Cardiac muscle cell (in vitro differentiated cells and primary cell): ENCODE measurements around the gene SULT4A1. TPM values are rescaled to one million over a fixed set of nuclear protein-coding genes. Genes with fewer than 3 reads are reported as not detected.

Experiments
- DNase-seq, 2 donors: peaks; one replicate each; pipeline versions ENCODE4 v3.0.0 to v3.0.0-alpha.2; 2010 to 2017; ENCODE audit warnings: low read depth in 1 of 2, low spot score in 1 of 2
- H3K27ac ChIP-seq: fragments of 200-600 bp; sonication (generic); 2 replicates; pipeline ENCODE4 v1.5.1; 2016
- H3K27me3 ChIP-seq: fragments of 200-600 bp; sonication (generic); 2 replicates; pipeline ENCODE4 v1.6.0; 2016; ENCODE audit warnings: control low read depth
- H3K36me3 ChIP-seq: fragments of 200-600 bp; sonication (generic); 2 replicates; pipeline ENCODE4 v1.5.1; 2016; ENCODE audit warnings: control low read depth
- H3K4me1 ChIP-seq: fragments of 200-600 bp; sonication (generic); 2 replicates; pipeline ENCODE4 v1.8.1; 2017; ENCODE audit warnings: low read depth, mild to moderate bottlenecking, mixed run types
- H3K4me3 ChIP-seq: fragments of 200-600 bp; sonication (generic); 2 replicates; pipeline ENCODE4 v1.5.1; 2016; ENCODE audit warnings: mild to moderate bottlenecking
- H3K9me3 ChIP-seq: fragments of 200-600 bp; sonication (generic); 2 replicates; pipeline ENCODE4 v1.5.1; 2017; ENCODE audit warnings: low read depth, mild to moderate bottlenecking, control low read depth
- CTCF ChIP-seq: IDR thresholded peaks from 2 replicates; pipeline ENCODE4 v1.5.1; 2012; ENCODE audit warnings: low read depth, mild to moderate bottlenecking, low read length
- polyA plus RNA-seq: library from polyadenylated mRNA; unstranded; fragments of >200 nt; fragmentation: Nextera tagmentation; extraction: Ambion mirVana; gene quantifications from 2 replicates; pipeline ENCODE4 v1.2.1, GENCODE V29; 2016
- total RNA-seq: library from RNA; depleted of rRNA; stranded (reverse); fragments of >200 nt; gene quantifications from 2 replicates; pipeline ENCODE4 v1.2.3, GENCODE V29; 2016

The SULT4A1 gene
- total and polyA plus RNA-seq, 2 experiments from 2014 or later, result 1.3 to 3.2 TPM

GRCh38 chr22:43818981-43819380 is 43.3 kb downstream of the SULT4A1 start:
- no peak for DNase-seq
- no peak overlapping the region for H3K27ac ChIP-seq
- H3K4me3 ChIP-seq, result no peak overlapping the region
- H3K4me1 ChIP-seq, result no peaks in the 10 kb centered on the region
- no peak for TF ChIP-seq CTCF
- H3K36me3 ChIP-seq, result no peaks in the 10 kb centered on the region
- H3K9me3 ChIP-seq, result no peaks in the 10 kb centered on the region
- H3K27me3 ChIP-seq, result no peaks in the 10 kb centered on the region

GRCh38 chr22:43817402-43817801 is 44.9 kb downstream of the SULT4A1 start:
- Histone ChIP-seq H3K4me1 (peaks cover 7% of the 10 kb centered on the region), H3K27me3 (no peaks in the 10 kb centered on the region), H3K4me3 (no peak overlapping the region), H3K27ac (no peak overlapping the region), H3K9me3 (no peaks in the 10 kb centered on the region), H3K36me3 (no peaks in the 10 kb centered on the region)
- DNase-seq, result no peak
- no peak for TF ChIP-seq CTCF

- Histone ChIP-seq H3K27me3 (no peaks in the 10 kb centered on the region), H3K4me3 (no peak overlapping the region), H3K36me3 (no peaks in the 10 kb centered on the region), H3K4me1 (peaks cover 11% of the 10 kb centered on the region), H3K9me3 (no peaks in the 10 kb centered on the region), H3K27ac (no peak overlapping the region)
- TF ChIP-seq CTCF, result no peak
- no peak for DNase-seq
These were observed 48.0 kb downstream of the SULT4A1 start for GRCh38 chr22:43814264-43814663.

GRCh38 chr22:43812890-43813289 is 49.4 kb downstream of the SULT4A1 start:
- H3K9me3 ChIP-seq, result no peaks in the 10 kb centered on the region
- peak overlapping the region; percentile 62 for H3K4me3 ChIP-seq
- peaks cover 11% of the 10 kb centered on the region for H3K4me1 ChIP-seq
- no peaks in the 10 kb centered on the region for H3K27me3 ChIP-seq
- TF ChIP-seq CTCF, result no peak
- H3K27ac ChIP-seq, result no peak overlapping the region
- no peaks in the 10 kb centered on the region for H3K36me3 ChIP-seq
- no peak for DNase-seq

GRCh38 chr22:43812149-43812842 is 50.0 kb downstream of the SULT4A1 start, which contains the start of gene EFCAB6:
TSS of gene EFCAB6 (minus strand) at chr22:43812305. CDS start at chr22:43782318, 29,987 bp downstream.
- Histone ChIP-seq H3K27ac (peak within 1 kb of the TSS; percentile 65), H3K9me3 (no peaks in the 10 kb centered on the region), H3K27me3 (no peaks in the 10 kb centered on the region), H3K4me1 (peaks cover 11% of the 10 kb centered on the region), H3K36me3 (no peaks in the 10 kb centered on the region), H3K4me3 (peak within 1 kb of the TSS; percentile 62)
- no peak for TF ChIP-seq CTCF
- DNase-seq, result peak; percentile 94 to 96
